GM19238 (cell line): ENCODE results near the gene TRAP1.
A peak's percentile ranks its signal among the peaks of the same experiment; 100 is the strongest.

Source experiments
- DNase-seq: peaks from one replicate; pipeline ENCODE4 v3.0.0; 2011; ENCODE audit warnings: low spot score; ENCODE audit not compliant: insufficient read length

Gene TRAP1

GRCh38 chr16:3713587-3714242 is 3.6 kb downstream of the TRAP1 start:
- no peak for DNase-seq

- DNase-seq = no peak
Measured at GRCh38 chr16:3712861-3713372, 4.4 kb downstream of the TRAP1 start.

DNA sequence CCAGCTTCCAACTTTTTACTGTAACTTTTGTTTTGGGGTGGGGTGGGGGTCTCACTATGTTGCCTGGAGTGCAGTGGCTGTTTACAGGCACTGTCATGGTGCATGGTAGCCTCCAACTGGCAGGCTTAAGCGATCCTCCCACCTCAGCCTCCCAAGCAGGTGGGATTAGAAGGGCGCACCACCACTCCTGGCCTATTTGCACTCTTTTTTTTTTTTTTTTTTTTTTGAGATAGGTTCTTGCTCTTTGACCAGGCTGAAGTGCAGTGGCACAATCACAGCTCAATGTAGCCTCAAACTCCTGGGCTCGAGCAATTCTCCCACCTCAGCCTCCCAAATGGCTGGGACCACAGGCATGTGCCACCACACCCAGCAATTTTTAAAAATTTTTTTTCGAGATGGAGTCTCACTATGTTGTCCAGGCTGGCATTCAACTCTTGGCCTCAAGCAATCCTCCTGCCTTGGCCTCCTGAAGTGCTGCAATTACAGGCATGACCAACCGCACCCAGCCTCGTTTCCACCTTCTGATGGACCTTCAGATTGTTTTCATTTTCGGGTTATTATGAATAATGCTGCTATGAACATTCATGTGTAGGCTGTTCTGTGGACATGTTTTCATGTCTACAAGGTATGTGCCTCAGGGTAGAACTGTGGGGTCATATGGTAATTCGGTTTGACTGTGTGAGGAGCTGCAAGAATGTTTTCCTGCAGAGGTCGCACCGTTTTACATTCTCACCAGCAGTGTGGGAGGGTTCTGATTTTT is 10.9 kb downstream of the TRAP1 start:
- no peak for DNase-seq

GRCh38 chr16:3702082-3702481 is 15.2 kb downstream of the TRAP1 start:
- no peak for DNase-seq

- DNase-seq = no peak
Measured at GRCh38 chr16:3701531-3701930, 15.8 kb downstream of the TRAP1 start.

DNA sequence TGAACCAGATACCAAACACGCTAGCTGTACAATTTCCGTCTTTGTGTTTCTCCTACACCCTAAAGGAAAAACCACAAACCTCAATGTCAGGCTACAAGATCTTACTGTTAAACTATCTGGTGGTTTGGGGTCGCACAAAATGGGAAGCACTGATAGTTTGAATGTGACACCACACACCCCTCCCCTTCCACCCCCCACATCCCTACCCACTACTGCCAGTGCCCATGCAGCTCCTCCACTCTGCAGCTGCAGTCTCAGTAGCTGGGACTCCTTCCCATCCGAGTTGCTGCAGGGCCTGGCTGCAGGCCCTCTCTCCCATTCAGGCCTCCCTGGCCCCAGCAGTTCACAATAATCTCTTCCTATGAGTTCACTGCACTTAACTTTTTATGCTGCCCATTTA is 18.4 kb downstream of the TRAP1 start:
- no peak for DNase-seq

- DNase-seq = no peak
Measured at GRCh38 chr16:3696425-3697218, 20.7 kb downstream of the TRAP1 start.

DNA sequence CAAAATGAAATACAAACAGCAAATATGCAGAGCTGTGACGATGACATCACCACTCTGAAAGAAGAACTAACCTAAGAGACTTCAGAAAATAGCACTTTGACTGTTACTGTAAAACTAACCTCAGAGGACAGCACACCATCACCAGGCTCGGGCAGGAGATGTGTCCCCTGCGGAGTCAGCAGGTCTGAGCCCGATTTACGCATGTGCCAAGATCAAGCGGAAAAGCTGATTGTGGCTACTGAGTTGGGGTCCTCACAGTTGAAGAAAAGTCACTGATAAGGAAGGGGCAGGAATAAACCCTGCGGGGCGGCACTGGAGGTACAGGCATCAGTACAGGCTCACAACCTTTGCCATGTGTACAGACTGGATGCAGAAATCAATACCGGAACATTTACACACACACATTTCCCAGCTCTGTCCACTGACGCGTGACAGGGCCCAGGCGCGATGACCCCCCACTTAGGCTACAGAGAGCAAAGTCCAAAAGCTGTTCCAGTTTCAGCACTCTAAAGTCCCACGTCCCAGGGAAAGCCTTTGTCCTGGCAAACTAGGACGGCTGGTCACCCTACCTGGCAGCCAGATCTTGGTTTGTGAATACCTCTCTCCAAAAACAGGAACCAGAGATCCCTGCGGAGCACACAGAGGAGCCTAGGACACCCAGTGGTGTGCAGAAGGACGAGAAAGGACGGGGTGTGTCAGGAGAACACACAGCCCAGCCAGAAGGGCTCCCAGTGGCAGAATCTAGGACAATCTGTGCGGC is 21.5 kb downstream of the TRAP1 start:
- DNase-seq = no peak

- no peak for DNase-seq
Measured at GRCh38 chr16:3694051-3694450, 23.3 kb downstream of the TRAP1 start.

GRCh38 chr16:3691761-3692160 is 25.6 kb downstream of the TRAP1 start:
- no peak for DNase-seq

- DNase-seq = no peak
Measured at GRCh38 chr16:3690980-3691720, 26.2 kb downstream of the TRAP1 start.

- peak; percentile 84 for DNase-seq
Measured at GRCh38 chr16:3690470-3690928, 26.8 kb downstream of the TRAP1 start.

DNA sequence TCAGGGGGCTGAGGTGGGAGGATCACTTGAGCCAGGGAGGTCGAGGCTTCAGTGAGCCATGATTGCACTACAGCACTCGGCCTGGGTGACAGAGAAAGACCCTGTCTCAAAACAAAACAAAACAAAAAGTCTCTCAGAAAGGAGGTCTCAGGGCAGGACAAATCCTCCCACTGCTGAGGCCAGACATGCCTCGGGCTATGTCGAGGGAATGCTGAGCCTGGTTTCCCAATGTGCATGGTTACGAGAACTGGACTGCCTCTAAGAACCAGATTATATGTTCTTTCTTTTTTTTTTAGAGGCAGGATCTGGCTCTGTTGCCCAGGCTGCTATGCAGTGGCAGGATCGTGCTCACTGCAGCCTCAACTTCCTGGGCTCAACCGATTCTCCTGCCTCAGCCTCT is 27.6 kb downstream of the TRAP1 start:
- DNase-seq = no peak

- DNase-seq = no peak
Measured at GRCh38 chr16:3687792-3688191, 29.5 kb downstream of the TRAP1 start.

DNA sequence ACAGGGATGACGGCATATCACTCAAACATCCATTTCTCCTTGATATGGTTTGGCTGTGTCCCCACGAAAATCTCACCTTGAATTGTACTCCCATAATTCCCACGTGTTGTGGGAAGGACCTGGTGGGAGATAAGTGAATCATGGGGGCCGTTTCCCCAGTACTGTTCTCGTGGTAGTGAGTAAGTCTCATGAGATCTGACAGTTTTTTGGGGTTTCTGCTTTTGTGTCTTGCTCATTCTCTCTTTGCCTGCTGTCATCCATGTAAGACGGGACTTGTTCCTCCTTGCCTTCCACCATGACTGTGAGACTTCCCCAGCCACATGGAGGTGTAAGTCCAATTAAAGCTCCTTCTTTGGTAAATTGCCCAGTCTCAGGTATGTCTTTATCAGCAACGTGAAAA is 30.3 kb downstream of the TRAP1 start:
- DNase-seq = no peak

DNA sequence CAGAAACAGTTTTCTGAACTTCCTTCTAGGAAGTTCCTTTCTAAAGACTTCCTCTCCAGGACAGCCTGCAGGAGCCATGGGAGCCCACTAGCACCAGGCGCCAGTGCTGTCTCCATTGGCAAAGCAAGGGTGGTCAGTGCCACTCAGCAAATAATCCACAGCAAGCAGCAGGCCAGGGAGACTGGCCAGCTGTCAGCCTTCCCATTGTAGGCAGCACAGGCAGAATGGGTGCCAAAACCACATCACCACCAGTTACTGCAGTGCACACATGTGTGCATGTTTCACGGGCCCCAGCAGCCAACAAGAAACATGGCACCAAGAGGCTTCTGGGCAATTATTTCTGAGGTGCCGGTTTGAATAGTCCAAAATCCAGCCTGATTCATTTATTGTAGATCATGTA is 36.1 kb downstream of the TRAP1 start:
- DNase-seq = no peak

DNA sequence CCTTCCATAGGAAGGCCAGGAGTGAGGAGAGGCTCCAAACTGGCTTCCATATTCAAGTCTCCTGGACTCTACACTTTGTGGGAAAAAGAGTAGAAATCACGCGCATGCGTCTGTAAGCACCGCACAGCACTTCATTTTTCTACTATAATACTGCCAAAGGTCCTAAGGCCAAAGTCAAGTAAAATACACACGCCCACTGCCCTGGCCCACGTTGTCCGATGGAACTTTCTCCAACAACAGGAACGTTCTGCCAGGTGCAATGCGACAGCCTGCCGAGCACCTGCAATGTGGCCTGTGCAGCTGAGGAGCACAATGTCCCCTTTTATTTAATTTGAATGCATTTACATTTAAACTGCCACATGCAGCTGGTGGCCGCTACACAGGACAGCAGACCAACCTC is 39.3 kb downstream of the TRAP1 start:
- no peak for DNase-seq

DNA sequence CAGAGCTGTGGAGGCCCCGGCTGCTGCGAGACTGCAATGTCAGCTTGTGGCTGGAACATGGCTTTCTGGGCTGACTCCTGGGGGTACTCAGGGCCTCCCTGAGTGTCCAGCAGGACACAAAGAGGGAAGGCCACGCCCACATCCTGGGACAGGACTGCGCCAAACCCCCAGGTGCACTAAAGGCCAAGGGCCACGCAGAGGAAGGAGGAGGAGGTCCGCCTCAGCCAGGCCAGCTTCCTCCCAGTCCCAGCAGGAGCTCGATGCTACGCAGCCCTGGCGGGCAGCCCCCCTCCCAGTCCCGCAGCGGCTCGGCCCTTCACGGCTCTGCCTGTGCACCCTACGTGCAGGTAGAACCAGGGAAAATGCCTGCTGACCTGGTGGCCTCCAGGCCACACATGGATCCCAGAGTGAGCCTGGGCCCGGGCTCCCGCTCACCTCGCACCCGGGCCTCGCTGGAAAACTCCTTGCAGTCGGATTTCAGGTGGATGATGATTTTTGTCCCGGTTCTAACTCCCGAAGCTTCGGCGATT is 41.7 kb downstream of the TRAP1 start:
- DNase-seq = no peak

DNA sequence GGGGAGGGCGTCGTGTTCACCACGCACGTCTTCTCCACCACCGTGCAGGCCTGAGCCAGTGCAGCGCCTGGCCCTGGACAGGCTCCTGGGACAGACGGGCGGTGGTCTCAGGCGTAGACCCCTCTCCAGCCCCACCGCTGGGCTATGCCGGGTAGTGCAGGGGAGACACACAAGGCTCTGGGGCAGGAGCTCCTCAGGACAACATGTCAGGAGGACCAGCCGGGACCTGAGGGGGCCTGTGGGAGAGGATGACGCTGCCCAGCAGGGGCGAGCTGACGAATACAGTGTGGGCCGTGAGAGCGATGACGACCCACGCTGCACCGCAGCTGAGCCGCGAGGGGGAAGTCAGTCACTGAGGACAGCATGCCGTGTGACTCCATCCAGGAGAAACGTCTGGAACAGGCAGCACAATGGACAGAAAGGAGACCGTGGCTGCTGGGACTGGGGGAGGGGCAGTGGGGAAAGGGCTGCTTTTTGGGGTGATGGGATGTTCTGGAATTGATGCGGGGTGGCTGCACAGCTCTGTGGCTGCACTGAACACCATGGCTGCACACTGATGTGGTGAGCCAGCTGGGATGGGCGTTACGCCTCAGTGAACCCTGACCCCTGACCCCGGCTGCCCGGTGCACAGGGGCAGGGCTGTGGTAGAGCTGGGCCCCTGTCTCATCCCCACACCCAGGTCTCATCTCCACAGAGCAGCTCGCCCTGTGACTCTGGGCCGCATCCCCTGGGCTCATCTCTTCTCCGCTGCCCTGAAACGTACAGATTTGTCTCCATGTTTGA is 42.6 kb downstream of the TRAP1 start:
- DNase-seq = no peak
